22Rv1 (cell line): Measurements from ENCODE around the gene MOV10L1.

Source experiments
- CTCF ChIP-seq: fragments of 450-650 bp; IDR thresholded peaks from 2 replicates; pipeline ENCODE4 v1.5.1; 2017; ENCODE audit warnings: mild to moderate bottlenecking
- ZFX ChIP-seq: fragments of 450-650 bp; IDR thresholded peaks from 2 replicates; pipeline ENCODE4 v1.6.1; 2017; ENCODE audit warnings: antibody characterized with exemption, borderline replicate concordance

- TF ChIP-seq CTCF (no peak), ZFX (no peak)
Observed at GRCh38 chr22:50208430-50208938, 118.7 kb downstream of the MOV10L1 start.
